HL-60/S4 (cell line): Measurements from ENCODE around the gene PIAS4.
"Not testable (repeated sequence)": the region's sequence is repeated elsewhere in the genome, so short reads cannot be mapped to it uniquely, and the experiment has no call there.

Experiments used
- in situ Hi-C: fragments of 300-500 bp; cut with MboI; formaldehyde crosslinking; loops from 2 replicates; pipeline ENCODE4 v1.14.3; 2022; ENCODE audit warnings: low sequenced_read_pairs

PIAS4 gene

GRCh38 chr19:3998667-3999412 lies 8.7 kb upstream of the PIAS4 start:
- in situ Hi-C loops: not testable (repeated sequence)

GRCh38 chr19:4000798-4001197 lies 6.7 kb upstream of the PIAS4 start:
- in situ Hi-C loops: not testable (repeated sequence)

- in situ Hi-C loops: not testable (repeated sequence)
These were observed 2.1 kb upstream of the PIAS4 start for GRCh38 chr19:4005436-4005835.

GRCh38 chr19:4007836-4008539 lies 452 bp downstream of the PIAS4 start:
- in situ Hi-C loops: no loop called here

- in situ Hi-C loops: no loop called here
These were observed 2.7 kb downstream of the PIAS4 start for GRCh38 chr19:4009990-4010807.

- in situ Hi-C loops: no loop called here
These were observed 3.2 kb downstream of the PIAS4 start for GRCh38 chr19:4010808-4011110.

GRCh38 chr19:4011430-4011829 lies 3.9 kb downstream of the PIAS4 start:
- in situ Hi-C loops: not testable (repeated sequence)

- in situ Hi-C loops: no loop called here
These were observed 4.8 kb downstream of the PIAS4 start for GRCh38 chr19:4012092-4012974.

- in situ Hi-C loops: no loop called here
These were observed 5.6 kb downstream of the PIAS4 start for GRCh38 chr19:4012975-4013634.

- in situ Hi-C loops: no loop called here
These were observed 6.5 kb downstream of the PIAS4 start for GRCh38 chr19:4013886-4014540.

GRCh38 chr19:4014541-4015491 lies 7.3 kb downstream of the PIAS4 start:
- in situ Hi-C loops: no loop called here

- in situ Hi-C loops: no loop called here
These were observed 8.3 kb downstream of the PIAS4 start for GRCh38 chr19:4015705-4016402.

- in situ Hi-C loops: no loop called here
These were observed 8.9 kb downstream of the PIAS4 start for GRCh38 chr19:4016486-4016885.

GRCh38 chr19:4016903-4017638 lies 9.5 kb downstream of the PIAS4 start:
- in situ Hi-C loops: no loop called here

GRCh38 chr19:4018140-4018613 lies 10.6 kb downstream of the PIAS4 start:
- in situ Hi-C loops: no loop called here

GRCh38 chr19:4018775-4019504 lies 11.4 kb downstream of the PIAS4 start:
- in situ Hi-C loops: no loop called here

- in situ Hi-C loops: no loop called here
These were observed 12.0 kb downstream of the PIAS4 start for GRCh38 chr19:4019578-4019977.
